AML-193 (cell line): Measurements from ENCODE around the gene CCDC152.
A peak's percentile ranks its signal among the peaks of the same experiment; 100 is the strongest.
"Not testable (repeated sequence)": the region's sequence is repeated elsewhere in the genome, so short reads cannot be mapped to it uniquely, and the experiment has no call there.

ENCODE experiments used
- DNase-seq, 2 experiments: peaks; one replicate each; lab custom pipeline; 2025; lab: John Stamatoyannopoulos, UW

CCDC152 gene

GRCh38 chr5:42812620-42813019 is 56.0 kb downstream of the CCDC152 start:
- DNase-seq = no peak

GRCh38 chr5:42813533-42813932 is 56.9 kb downstream of the CCDC152 start:
- DNase-seq = no peak

- DNase-seq = not testable (repeated sequence)
Measured at GRCh38 chr5:42816546-42816945, 59.9 kb downstream of the CCDC152 start.

- no peak for DNase-seq
Measured at GRCh38 chr5:42819745-42820144, 63.1 kb downstream of the CCDC152 start.

- no peak for DNase-seq
Measured at GRCh38 chr5:42822548-42822947, 65.9 kb downstream of the CCDC152 start.

- no peak for DNase-seq
Measured at GRCh38 chr5:42824347-42824976, 67.8 kb downstream of the CCDC152 start.

GRCh38 chr5:42825422-42826148 is 69.0 kb downstream of the CCDC152 start:
- DNase-seq = no peak

GRCh38 chr5:42826757-42827515 is 70.3 kb downstream of the CCDC152 start:
- DNase-seq = no peak

GRCh38 chr5:42828671-42829070 is 72.1 kb downstream of the CCDC152 start:
- no peak for DNase-seq

- no peak for DNase-seq
Measured at GRCh38 chr5:42830924-42831323, 74.3 kb downstream of the CCDC152 start.

- DNase-seq = no peak
Measured at GRCh38 chr5:42832060-42832459, 75.4 kb downstream of the CCDC152 start.

- no peak for DNase-seq
Measured at GRCh38 chr5:42836070-42836769, 79.6 kb downstream of the CCDC152 start.

- DNase-seq = no peak
Measured at GRCh38 chr5:42837601-42838000, 81.0 kb downstream of the CCDC152 start.

- no peak for DNase-seq
Measured at GRCh38 chr5:42839196-42839595, 82.6 kb downstream of the CCDC152 start.

GRCh38 chr5:42840269-42840668 is 83.7 kb downstream of the CCDC152 start:
- DNase-seq = peak; percentile 46 to 55

- no peak for DNase-seq
Measured at GRCh38 chr5:42840842-42841567, 84.4 kb downstream of the CCDC152 start.

- no peak for DNase-seq
Measured at GRCh38 chr5:42842921-42843641, 86.5 kb downstream of the CCDC152 start.

- DNase-seq = no peak
Measured at GRCh38 chr5:42843675-42844292, 87.2 kb downstream of the CCDC152 start.

GRCh38 chr5:42844408-42844807 is 87.8 kb downstream of the CCDC152 start:
- DNase-seq = not testable (repeated sequence)

GRCh38 chr5:42848545-42848944 is 91.9 kb downstream of the CCDC152 start:
- DNase-seq = no peak

- no peak for DNase-seq
Measured at GRCh38 chr5:42851481-42851880, 94.9 kb downstream of the CCDC152 start.
